Adipose tissue (tissue), 3 donors: Measurements from ENCODE around the gene CIB1. TPM values are rescaled to one million over a fixed set of nuclear protein-coding genes. Genes with fewer than 3 reads are reported as not detected.

Experiments used
- H3K27ac ChIP-seq: one replicate; pipeline ENCODE4 v1.5.1; 2013; ENCODE audit warnings: low read depth, low read length
- WGBS, 3 donors: extraction: QIAGEN DNeasy Blood & Tissue Kit; methylation state at CpG; one replicate each; pipeline ENCODE4 v1.1.7; 2013; 5-methylcytosine and 5-hydroxymethylcytosine counted together
- polyA plus RNA-seq, 3 donors: library from polyadenylated mRNA; stranded (reverse); fragments of 200-250 nt; gene quantifications; one replicate each; pipeline ENCODE4 v1.2.3, GENCODE V29; 2013
- donor health status: healthy with polysubstance abuse.
- donor health status: Bipolar disorder and iron deficiency.
- donor health status: healthy.

CIB1 gene
- polyA plus RNA-seq, 3 donors, result 105 to 188 (median 112) TPM

GRCh38 chr15:90187257-90187868 lies 46.4 kb downstream of the CIB1 start:
- no peak overlapping the region for H3K27ac ChIP-seq
- 48 to 68% (median 56%) methylated on average over 7 to 8 of the region's 8 CpGs for WGBS, 3 donors

DNA sequence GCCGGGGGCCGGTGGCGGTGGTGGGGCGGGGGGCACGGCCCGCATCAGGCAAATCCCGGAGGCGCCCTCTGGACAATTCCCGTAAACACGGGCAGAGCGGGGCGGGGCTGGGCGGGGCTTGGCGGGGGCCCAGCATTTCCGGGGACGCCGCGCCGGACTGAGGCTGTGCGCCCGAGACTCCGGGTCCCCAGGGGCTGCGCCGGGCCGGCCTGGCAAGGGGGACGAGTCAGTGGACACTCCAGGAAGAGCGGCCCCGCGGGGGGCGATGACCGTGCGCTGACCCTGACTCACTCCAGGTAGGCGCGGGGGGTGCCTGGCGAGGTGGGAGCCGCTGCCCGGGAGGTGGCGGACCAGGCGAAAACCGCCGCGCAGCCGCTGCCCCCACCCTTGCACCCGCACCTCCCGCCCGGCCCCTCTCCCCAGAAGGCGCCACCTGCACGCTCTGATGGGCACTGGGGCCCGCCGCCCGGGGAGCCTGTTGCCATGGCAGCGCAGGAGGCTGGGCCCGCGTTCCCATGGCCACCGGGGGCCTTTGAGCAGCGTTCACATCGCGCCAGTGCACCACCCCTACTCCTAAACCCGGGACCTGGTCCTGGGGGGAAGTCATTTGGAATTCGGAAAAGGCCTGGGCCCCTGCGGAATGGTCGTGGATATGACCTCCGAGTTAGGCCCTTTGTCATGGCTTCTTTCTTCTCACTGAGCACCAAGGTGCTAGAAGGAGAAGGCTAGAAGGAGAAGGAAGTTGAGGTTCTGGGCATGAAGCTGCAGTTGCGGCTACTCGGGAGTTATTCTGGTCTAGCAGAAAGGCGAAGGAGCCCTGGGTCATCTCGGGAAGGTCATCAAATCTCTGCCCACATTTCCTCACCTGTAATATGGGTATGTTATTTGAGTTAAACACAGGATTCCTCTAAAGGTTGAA lies 48.7 kb downstream of the CIB1 start:
- 4 to 6% (median 6%) methylated on average over 52 to 67 of the region's 67 CpGs for WGBS, 3 donors
- H3K27ac ChIP-seq, result peak overlapping the region; percentile 40

DNA sequence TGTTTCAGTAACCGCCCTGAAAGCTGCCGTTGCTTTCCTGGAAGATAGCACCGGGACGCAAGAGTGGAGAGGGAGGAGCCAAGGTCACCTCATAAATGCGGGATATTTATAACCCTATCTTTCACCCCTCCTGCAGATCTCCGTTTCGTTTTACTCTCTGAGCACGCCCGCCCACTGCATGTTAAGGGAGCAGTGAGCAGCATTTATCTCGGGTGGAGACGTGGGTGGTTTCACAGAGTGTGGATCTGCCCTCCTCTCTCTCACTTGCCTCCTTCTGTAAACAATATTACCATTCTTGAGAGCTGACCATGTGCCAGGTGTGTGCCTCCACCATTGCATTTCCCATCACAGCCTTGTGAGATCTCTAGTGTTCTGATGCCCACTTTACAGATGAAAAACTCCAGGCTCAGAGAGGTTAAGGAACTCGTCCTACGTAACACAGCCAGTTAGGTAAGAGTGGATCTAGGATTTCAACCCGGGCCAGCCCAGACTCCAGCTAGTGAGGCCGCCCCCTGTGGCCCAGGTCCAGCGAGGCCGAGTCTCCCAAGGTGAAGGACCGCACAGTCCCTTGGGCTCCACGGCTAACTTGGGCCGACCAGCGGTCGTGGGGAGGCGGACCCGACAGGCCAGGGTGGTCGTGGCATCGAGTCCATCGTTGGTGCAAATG lies 49.5 kb downstream of the CIB1 start:
- H3K27ac ChIP-seq, result peak overlapping the region; percentile 35
- WGBS, 3 donors, result 4 to 32% (median 25%) methylated on average over 27 of the region's 27 CpGs

- 51 to 58% (median 55%) methylated on average over 2 of the region's 2 CpGs for WGBS, 3 donors
- H3K27ac ChIP-seq, result no peak overlapping the region
These were observed 52.0 kb downstream of the CIB1 start for GRCh38 chr15:90181776-90182175.

Other genes starting within 250 kb of the CIB1 start
- gene ZNF710, start 232.6 kb downstream of the CIB1 start, polyA plus RNA-seq, result 10 to 100 TPM in 1 of 3 donors, 1 to 10 TPM in 2; 4.5 to 75.8 (median 4.9) TPM
- gene IDH2, start 131.5 kb downstream of the CIB1 start, polyA plus RNA-seq, result 100 to 1,000 TPM in 1 of 3 donors, 10 to 100 TPM in 2; 26.3 to 144 (median 91.9) TPM
- 10 to 100 TPM in 2 of 3 donors, 1 to 10 TPM in 1; 4.7 to 39.1 (median 23.3) TPM for gene SEMA4B, start 32.6 kb downstream of the CIB1 start, polyA plus RNA-seq
- gene GDPGP1, start 268 bp upstream of the CIB1 start, polyA plus RNA-seq, result 1 to 10 TPM; 2.6 to 3.7 (median 2.8) TPM
- under 1 TPM in 1 of 3 donors, not detected in 2; 0.08 TPM for gene TTLL13, start 15.6 kb upstream of the CIB1 start, polyA plus RNA-seq
- 10 to 100 TPM; 25.0 to 91.9 (median 64.1) TPM for gene NGRN, start 31.7 kb upstream of the CIB1 start, polyA plus RNA-seq
- 1 to 10 TPM in 1 of 3 donors, under 1 TPM in 1, not detected in 1; 0.24 to 1.1 TPM for gene ZNF774, start 118.3 kb upstream of the CIB1 start, polyA plus RNA-seq
- gene IQGAP1, start 154.3 kb upstream of the CIB1 start, polyA plus RNA-seq, result 10 to 100 TPM; 43.6 to 75.2 (median 54.3) TPM